Cardiac muscle cell (in vitro differentiated cells and primary cell): ENCODE data around the gene NLRP3. TPM values are rescaled to one million over a fixed set of nuclear protein-coding genes. Genes with fewer than 3 reads are reported as not detected.

ENCODE experiments used
- DNase-seq, 2 donors: peaks; one replicate each; pipeline versions ENCODE4 v3.0.0 to v3.0.0-alpha.2; 2010 to 2017; ENCODE audit warnings: low read depth in 1 of 2, low spot score in 1 of 2
- H3K27ac ChIP-seq: fragments of 200-600 bp; sonication (generic); 2 replicates; pipeline ENCODE4 v1.5.1; 2016
- H3K27me3 ChIP-seq: fragments of 200-600 bp; sonication (generic); 2 replicates; pipeline ENCODE4 v1.6.0; 2016; ENCODE audit warnings: control low read depth
- H3K36me3 ChIP-seq: fragments of 200-600 bp; sonication (generic); 2 replicates; pipeline ENCODE4 v1.5.1; 2016; ENCODE audit warnings: control low read depth
- H3K4me1 ChIP-seq: fragments of 200-600 bp; sonication (generic); 2 replicates; pipeline ENCODE4 v1.8.1; 2017; ENCODE audit warnings: low read depth, mild to moderate bottlenecking, mixed run types
- H3K4me3 ChIP-seq: fragments of 200-600 bp; sonication (generic); 2 replicates; pipeline ENCODE4 v1.5.1; 2016; ENCODE audit warnings: mild to moderate bottlenecking
- H3K9me3 ChIP-seq: fragments of 200-600 bp; sonication (generic); 2 replicates; pipeline ENCODE4 v1.5.1; 2017; ENCODE audit warnings: low read depth, mild to moderate bottlenecking, control low read depth
- CTCF ChIP-seq: IDR thresholded peaks from 2 replicates; pipeline ENCODE4 v1.5.1; 2012; ENCODE audit warnings: low read depth, mild to moderate bottlenecking, low read length
- polyA plus RNA-seq: library from polyadenylated mRNA; unstranded; fragments of >200 nt; fragmentation: Nextera tagmentation; extraction: Ambion mirVana; gene quantifications from 2 replicates; pipeline ENCODE4 v1.2.1, GENCODE V29; 2016
- total RNA-seq: library from RNA; depleted of rRNA; stranded (reverse); fragments of >200 nt; gene quantifications from 2 replicates; pipeline ENCODE4 v1.2.3, GENCODE V29; 2016

The NLRP3 gene
- total and polyA plus RNA-seq, 2 experiments from 2014 or later, result 1.5 TPM; not detected in 1

DNA sequence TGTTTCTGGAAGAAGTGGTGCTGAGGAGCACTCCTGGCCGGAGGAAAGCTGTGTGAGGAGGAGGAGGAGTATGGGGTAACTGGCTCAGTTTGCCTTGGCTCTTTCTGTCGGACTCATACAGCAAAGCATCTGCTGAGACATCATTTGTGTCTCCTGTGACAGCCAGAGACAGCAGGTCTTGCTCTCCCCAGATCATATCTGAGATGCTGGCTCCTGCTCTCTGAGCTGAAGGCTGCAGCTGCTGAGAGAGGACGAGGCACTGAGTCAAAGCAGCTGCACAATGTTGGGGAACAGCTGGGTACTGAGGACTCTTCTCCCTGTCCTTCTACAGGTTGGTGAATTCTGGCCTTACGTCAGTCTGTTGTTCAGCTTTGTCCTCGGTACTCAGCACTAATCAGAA is 27.7 kb downstream of the NLRP3 start:
- H3K36me3 ChIP-seq, result no peaks in the 10 kb centered on the region
- no peaks in the 10 kb centered on the region for H3K27me3 ChIP-seq
- no peaks in the 10 kb centered on the region for H3K9me3 ChIP-seq
- DNase-seq, result no peak
- H3K27ac ChIP-seq, result no peak overlapping the region
- no peak overlapping the region for H3K4me3 ChIP-seq
- H3K4me1 ChIP-seq, result no peaks in the 10 kb centered on the region
- TF ChIP-seq CTCF, result no peak

DNA sequence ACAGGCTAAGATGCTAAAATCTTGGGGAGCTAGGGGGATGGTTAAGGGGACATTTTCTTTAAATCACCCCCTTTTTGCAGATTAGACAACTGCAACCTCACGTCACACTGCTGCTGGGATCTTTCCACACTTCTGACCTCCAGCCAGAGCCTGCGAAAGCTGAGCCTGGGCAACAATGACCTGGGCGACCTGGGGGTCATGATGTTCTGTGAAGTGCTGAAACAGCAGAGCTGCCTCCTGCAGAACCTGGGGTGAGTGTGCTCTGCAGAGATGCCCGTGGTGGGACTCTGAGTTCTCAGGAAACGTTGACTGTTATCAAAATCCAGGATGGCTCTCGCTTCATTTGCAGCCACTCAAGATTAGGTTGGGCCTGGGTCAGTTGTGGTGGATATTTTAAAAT is 28.6 kb downstream of the NLRP3 start:
- no peak for TF ChIP-seq CTCF
- H3K27me3 ChIP-seq, result no peaks in the 10 kb centered on the region
- no peaks in the 10 kb centered on the region for H3K9me3 ChIP-seq
- DNase-seq, result no peak
- no peaks in the 10 kb centered on the region for H3K4me1 ChIP-seq
- no peak overlapping the region for H3K27ac ChIP-seq
- no peak overlapping the region for H3K4me3 ChIP-seq
- H3K36me3 ChIP-seq, result no peaks in the 10 kb centered on the region

DNA sequence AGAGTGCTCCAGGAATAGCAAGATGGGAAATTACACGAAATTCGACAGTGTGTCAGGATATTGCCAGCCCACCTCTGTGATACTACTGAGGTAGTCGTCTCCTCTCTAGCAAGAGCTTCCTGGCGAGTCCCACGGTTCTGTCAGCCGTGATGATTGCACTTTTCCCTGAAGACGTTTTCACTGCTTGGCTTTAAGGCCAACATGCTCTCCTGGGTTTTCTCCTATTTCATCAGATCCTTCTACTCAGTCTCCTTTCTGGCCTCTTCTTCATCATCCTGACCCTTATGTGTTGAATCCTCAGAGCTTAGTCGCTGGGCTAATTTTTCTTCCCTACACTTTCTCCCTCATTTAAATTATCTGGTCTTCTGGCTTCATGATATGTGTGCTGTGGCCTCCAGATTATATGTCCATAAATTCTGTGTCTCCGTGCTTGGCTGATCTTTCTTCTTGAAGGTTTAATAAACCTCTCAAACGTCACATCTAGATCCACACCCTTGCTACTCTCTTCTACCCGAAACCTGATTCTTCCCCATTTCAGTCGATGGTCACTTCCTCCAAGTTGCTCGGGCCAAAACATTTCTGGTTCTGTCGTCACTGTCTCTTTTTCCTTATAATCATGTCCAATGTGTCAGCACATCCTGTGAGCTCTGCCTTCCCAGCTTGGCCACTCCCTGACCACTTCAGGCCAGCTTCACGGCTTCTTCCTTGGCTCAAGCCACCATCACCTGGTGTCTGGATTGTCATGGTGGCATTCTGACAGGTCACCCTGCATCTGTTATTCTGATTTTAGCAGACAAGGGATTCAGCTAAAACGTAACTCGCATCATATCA is 29.8 kb downstream of the NLRP3 start:
- TF ChIP-seq CTCF, result no peak
- Histone ChIP-seq H3K27ac (no peak overlapping the region), H3K4me3 (no peak overlapping the region), H3K9me3 (no peaks in the 10 kb centered on the region), H3K4me1 (no peaks in the 10 kb centered on the region), H3K27me3 (no peaks in the 10 kb centered on the region), H3K36me3 (no peaks in the 10 kb centered on the region)
- no peak for DNase-seq

DNA sequence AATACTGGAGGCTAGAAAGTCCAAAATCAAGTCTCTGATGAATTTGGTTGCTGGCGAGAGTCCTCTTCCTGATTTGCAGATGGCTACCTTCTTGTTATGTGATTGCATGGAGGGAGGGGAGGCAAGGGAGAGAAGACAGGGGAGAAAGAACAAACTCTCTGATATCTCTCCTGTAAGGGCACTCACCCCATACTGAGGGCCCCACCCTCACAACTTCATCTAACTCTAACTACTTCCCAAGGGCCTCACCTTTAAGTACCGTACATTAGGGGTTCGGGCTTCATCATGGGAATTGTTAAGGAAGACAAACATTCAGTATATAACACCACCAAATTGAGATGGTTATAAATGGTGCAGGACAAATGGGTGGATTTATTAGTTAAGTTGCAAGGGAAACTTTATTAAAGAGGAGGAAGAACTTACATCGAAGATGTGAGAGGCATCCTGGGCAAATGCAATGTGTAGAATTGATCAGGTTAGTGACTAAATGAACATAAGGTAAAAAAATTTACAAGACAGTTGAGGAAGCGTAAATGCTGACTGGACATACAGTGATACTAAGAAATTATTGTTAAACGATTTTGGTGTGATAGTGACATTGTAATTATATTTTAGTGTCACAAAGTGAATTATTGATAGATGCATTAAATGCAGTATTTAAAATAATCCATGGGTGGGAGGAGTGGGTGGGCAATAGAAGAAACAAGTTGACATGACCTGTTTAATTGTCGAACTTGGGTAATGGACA is 31.4 kb downstream of the NLRP3 start:
- Histone ChIP-seq H3K36me3 (no peaks in the 10 kb centered on the region), H3K27me3 (peaks cover 4% of the 10 kb centered on the region), H3K27ac (no peak overlapping the region), H3K4me1 (no peaks in the 10 kb centered on the region), H3K9me3 (no peaks in the 10 kb centered on the region), H3K4me3 (peak overlapping the region; percentile 46)
- TF ChIP-seq CTCF, result no peak
- no peak for DNase-seq

DNA sequence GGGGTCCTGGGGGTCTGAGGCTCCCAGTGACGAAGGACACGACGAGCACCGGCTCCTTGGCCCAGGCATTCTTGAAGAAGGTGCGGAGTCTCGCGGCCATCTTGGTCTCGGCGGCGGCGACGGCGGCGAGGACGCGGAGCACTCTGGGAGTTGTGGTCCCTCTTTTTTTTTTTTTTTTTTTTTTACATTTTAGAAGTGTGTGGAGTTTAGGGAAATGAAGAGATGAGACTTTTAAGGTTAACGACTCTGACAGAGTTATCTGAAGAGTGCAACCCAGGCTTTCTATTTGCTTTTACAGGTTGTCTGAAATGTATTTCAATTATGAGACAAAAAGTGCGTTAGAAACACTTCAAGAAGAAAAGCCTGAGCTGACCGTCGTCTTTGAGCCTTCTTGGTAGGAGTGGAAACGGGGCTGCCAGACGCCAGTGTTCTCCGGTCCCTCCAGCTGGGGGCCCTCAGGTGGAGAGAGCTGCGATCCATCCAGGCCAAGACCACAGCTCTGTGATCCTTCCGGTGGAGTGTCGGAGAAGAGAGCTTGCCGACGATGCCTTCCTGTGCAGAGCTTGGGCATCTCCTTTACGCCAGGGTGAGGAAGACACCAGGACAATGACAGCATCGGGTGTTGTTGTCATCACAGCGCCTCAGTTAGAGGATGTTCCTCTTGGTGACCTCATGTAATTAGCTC is 32.3 kb downstream of the NLRP3 start:
- no peak for TF ChIP-seq CTCF
- Histone ChIP-seq H3K4me1 (peaks cover 6% of the 10 kb centered on the region), H3K9me3 (no peaks in the 10 kb centered on the region), H3K27ac (no peak overlapping the region), H3K36me3 (no peaks in the 10 kb centered on the region), H3K27me3 (peaks cover 4% of the 10 kb centered on the region), H3K4me3 (peak overlapping the region; percentile 46)
- peak; percentile 63 to 77 for DNase-seq
